GM12874 (cell line): ENCODE data around the gene KDM4B.

Experiments
- TF ChIP-seq, protein P1 (sequence below): IDR thresholded peaks from 2 replicates; pipeline ENCODE4 v1.5.1; 2011; ENCODE audit warnings: low read depth, mild to moderate bottlenecking, control low read depth, low read length, moderate library complexity; ENCODE audit not compliant: insufficient read depth

KDM4B gene

DNA sequence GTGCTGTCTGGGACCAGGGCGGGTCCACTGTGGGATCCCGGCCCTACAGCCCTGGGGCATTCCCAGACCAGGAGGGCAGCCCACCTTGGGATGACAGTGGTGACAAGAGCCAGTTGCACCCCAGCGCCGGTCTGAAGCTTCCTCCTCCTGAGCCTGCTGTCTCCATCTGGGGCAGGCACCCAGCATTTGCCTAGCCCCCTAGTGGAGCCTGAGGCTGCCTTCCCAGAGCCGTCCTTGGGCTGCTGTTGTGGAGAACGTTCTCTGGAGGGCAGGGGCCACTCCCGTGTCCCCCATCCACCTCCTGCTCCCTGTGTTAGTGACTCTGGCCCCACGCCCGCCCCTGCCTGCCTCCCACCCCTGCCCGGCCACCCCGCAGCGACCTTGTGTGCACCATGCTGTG, 148.5 kb downstream of the KDM4B start:
- TF ChIP-seq, protein P1, sequence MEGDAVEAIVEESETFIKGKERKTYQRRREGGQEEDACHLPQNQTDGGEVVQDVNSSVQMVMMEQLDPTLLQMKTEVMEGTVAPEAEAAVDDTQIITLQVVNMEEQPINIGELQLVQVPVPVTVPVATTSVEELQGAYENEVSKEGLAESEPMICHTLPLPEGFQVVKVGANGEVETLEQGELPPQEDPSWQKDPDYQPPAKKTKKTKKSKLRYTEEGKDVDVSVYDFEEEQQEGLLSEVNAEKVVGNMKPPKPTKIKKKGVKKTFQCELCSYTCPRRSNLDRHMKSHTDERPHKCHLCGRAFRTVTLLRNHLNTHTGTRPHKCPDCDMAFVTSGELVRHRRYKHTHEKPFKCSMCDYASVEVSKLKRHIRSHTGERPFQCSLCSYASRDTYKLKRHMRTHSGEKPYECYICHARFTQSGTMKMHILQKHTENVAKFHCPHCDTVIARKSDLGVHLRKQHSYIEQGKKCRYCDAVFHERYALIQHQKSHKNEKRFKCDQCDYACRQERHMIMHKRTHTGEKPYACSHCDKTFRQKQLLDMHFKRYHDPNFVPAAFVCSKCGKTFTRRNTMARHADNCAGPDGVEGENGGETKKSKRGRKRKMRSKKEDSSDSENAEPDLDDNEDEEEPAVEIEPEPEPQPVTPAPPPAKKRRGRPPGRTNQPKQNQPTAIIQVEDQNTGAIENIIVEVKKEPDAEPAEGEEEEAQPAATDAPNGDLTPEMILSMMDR = no peak

DNA sequence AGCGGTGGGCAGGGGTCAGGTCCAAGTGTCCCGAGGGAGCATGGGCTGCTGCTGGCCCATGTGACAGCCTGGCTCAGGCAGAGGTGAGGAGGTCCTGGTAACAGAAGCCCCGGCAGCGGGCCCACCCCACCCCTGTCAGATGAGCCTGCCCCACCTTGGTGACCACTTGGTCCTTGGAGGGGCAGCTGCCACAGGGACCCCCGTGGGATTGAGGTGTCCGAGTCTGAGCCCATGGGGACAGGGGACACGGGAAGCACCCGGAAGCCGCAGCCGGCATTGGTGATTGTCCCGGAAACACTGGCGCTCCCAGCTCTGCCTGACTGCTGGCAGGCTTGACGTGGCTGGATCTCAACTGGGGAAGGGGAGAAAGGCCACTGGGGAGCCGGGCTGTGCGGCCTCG, 149.1 kb downstream of the KDM4B start:
- TF ChIP-seq, protein P1 = no peak

- TF ChIP-seq, protein P1 = no peak
Observed at GRCh38 chr19:5119297-5119998, 150.5 kb downstream of the KDM4B start.

GRCh38 chr19:5120321-5120720, 151.4 kb downstream of the KDM4B start:
- TF ChIP-seq, protein P1 = no peak

DNA sequence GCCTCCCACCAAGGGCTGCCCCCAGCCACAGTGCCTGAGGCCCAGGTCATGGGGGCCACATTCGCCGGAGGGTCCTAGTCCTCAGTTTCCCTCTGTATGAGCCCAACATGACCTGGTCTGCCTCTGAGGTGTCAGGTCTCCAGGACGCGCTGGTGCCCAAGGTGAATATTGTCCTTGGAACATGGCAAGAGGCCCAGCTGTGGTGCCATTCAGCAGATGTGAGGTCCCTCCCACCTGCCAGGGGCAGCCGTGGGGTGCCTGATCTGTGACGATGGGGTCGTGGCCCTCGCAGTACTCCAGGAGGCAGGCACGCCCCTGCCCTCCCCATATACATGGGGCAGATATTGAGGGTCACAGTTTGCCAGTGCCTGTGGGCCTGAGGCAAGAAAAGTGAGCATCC, 151.9 kb downstream of the KDM4B start:
- TF ChIP-seq, protein P1 = no peak

DNA sequence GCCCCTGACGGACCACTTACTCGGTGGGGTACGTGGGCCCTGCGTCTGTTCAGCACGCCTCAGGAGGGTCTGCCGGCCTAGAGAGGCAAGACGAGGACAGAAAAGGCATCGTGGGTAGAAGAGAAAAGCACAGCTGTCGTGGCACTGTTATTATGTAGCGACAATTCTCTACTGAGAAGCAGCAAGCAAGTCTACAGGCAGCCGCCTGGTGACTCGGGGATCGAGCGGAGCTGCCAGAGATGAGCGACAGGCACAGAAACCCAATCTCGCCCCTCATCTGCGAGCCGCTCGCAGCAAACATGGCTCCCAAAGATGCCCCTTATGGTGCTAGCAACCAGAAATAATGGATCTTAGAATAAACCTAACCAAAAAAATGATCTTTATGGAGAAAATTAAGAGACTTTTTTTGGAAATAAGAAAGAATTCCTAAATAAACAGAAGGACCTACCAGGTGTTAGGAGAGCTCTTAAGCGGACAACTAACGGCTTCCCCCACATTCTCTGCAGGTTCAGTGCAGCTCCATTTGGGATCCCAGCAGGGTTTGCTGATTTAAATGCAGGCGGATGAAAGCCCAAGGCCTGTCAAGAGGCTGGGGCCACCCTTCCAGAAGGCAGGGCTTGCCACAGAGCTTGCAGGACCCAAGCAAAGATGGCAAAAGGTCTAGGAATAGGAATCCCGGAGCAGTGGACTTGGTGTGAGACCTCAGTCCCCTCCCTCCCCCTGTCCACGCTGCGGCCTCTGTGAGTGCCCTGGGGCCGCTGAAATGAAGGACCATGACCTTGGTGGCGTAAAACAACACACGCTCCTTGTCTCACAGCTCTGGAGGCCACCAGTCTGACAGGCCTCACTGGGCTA, 152.6 kb downstream of the KDM4B start:
- TF ChIP-seq, protein P1 = no peak

DNA sequence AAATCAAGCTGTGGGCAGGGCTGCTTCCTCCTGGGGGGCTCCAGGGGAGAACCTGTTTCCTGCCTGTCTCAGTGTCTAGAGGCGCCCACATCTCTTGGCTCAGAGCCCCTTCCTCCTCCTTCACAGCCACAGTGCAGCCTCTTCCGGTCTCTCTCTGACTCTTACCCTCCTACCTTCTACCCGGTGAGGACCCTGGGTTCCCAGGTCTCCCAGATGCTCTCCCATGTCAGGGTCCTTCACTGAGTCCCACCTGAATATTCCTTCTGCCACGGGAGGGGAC, 153.1 kb downstream of the KDM4B start:
- TF ChIP-seq, protein P1 = no peak
